ENCODE data around the gene MFAP5.

GRCh38 chr12:8675591-8676036 is 13.0 kb upstream of the MFAP5 start:
- TF ChIP-seq POLR2A (IDR thresholded peaks at IDR 0.05; ENCODE audit: borderline replicate concordance, extremely low read depth, insufficient read depth, insufficient read length): no peak
- TF ChIP-seq CTCF (IDR thresholded peaks at IDR 0.05 in 2 of 3, conservative IDR thresholded peaks at IDR 0.05 in 1 of 3; ENCODE audit: borderline replicate concordance in 1 of 3, insufficient read depth in 1 of 3, low read depth in 2 of 3, low read length in 2 of 3): no peak
- TF ChIP-seq TCF7L2 (IDR thresholded peaks at IDR 0.05; ENCODE audit: borderline replicate concordance, extremely low read depth, insufficient read depth, insufficient read length): no peak
- no peak for TF ChIP-seq EZH2 (IDR thresholded peaks at IDR 0.05)
- TF ChIP-seq RAD21 (IDR thresholded peaks at IDR 0.05; ENCODE audit: low read depth): no peak
- no peak for TF ChIP-seq EZH2phosphoT487 (IDR thresholded peaks at IDR 0.05; ENCODE audit: borderline replicate concordance)
